Measurements from ENCODE around the gene ATAT1. TPM values are rescaled to one million over a fixed set of nuclear protein-coding genes. Genes with fewer than 3 reads are reported as not detected.

The ATAT1 gene
- total and polyA plus RNA-seq, 9 of the 15 experiments (the other 6 are each of a cell fraction or from before 2014, with no cell fraction given): 0.65 to 5.8 (median 1.6) TPM

DNA sequence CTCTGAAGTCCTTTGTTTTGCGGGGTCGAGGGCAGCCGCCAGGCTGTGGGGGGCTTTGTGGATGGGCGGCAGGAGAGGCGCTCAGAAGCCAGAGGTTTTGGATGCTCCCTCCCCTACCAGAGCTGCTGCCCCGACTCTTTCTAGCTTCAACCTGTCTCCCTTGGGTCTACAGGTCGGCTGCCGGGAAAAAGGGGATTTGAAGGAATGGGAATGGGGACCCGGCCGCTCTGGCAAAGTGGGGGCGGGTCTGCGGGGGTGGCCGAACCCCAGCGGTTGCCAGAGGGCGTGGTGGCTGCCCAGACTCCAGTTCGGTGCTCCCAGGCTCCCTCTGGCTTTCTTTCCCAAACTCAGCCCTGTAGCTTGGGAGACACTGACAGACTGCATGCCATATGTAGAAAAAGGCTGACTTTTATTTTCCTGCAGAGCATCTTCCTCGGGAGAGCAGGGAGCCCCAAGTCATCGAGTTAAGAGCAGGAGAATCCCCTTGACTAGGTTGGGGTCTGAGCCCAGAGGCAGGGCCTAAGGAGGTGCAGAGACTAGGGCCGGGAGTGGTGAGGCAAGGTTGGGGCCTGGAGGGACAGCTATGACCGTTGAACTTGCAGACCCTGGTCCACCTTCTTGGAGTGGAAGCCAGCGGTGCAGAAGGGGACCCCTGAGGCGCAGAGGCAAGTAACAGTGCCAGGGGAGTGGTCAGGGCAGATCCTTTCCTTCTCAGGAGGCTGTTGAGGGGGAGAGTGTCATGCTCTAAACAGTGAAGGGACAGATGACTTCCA lies 61.2 kb downstream of the ATAT1 start (continued):
- TF ChIP-seq DPF2 (IDR thresholded peaks at IDR 0.05) (0 out of 2 replicates have a peak, but pooled peaks have one; percentile 4), LCOR (CRISPR knock-in tag; IDR thresholded peaks at IDR 0.05) (no peak), GABPB1 (CRISPR knock-in tag; IDR thresholded peaks at IDR 0.05) (no peak), TAF1 (IDR thresholded peaks at IDR 0.05; ENCODE audit: control insufficient read depth, extremely low read depth, insufficient read depth, low read length, severe bottlenecking) (peak; percentile 10), U2AF2 (optimal IDR thresholded peaks at IDR 0.05; ENCODE audit: low read depth, low read length) (no peak), ZNF766 (CRISPR knock-in tag; conservative IDR thresholded peaks at IDR 0.05) (0 out of 2 replicates have a peak, but pooled peaks have one; percentile 5), KDM1A (IDR thresholded peaks at IDR 0.05) (no peak), EGR1 (conservative IDR thresholded peaks at IDR 0.05) (peak; percentile 88), FOXJ3 (CRISPR knock-in tag; IDR thresholded peaks at IDR 0.05) (no peak), SLC30A9 (CRISPR knock-in tag; IDR thresholded peaks at IDR 0.05) (no peak), FOS (IDR thresholded peaks at IDR 0.05; ENCODE audit: extremely low read depth, insufficient read length) (no peak), ZNF124 (CRISPR knock-in tag; IDR thresholded peaks at IDR 0.05) (no peak), TSHZ1 (CRISPR knock-in tag; IDR thresholded peaks at IDR 0.05) (no peak), OTX1 (CRISPR knock-in tag; IDR thresholded peaks at IDR 0.05) (0 out of 2 replicates have a peak, but pooled peaks have one; percentile 39), SMAD2 (IDR thresholded peaks at IDR 0.05; ENCODE audit: low read depth, low read length) (no peak), ZNF282 (CRISPR knock-in tag; IDR thresholded peaks at IDR 0.05) (no peak), NFE2 (IDR thresholded peaks at IDR 0.05; ENCODE audit: low read depth) (no peak), SIN3A (IDR thresholded peaks at IDR 0.05; ENCODE audit: borderline replicate concordance in 2 of 2, control insufficient read depth in 1 of 2, low read depth in 2 of 2, low read length in 2 of 2) (no peak; a peak in 1 of 4 replicates), NBN (IDR thresholded peaks at IDR 0.05; ENCODE audit: low read depth) (no peak), ZFP30 (CRISPR knock-in tag; IDR thresholded peaks at IDR 0.05; ENCODE audit: borderline replicate concordance) (no peak), PHB2 (IDR thresholded peaks at IDR 0.05; ENCODE audit: low read depth) (no peak), SP1 (CRISPR knock-in tag; IDR thresholded peaks at IDR 0.05) (0 out of 2 replicates have a peak, but pooled peaks have one; percentile 12)
- TF ChIP-seq, protein P1, sequence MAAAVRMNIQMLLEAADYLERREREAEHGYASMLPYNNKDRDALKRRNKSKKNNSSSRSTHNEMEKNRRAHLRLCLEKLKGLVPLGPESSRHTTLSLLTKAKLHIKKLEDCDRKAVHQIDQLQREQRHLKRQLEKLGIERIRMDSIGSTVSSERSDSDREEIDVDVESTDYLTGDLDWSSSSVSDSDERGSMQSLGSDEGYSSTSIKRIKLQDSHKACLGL (CRISPR knock-in tag; IDR thresholded peaks at IDR 0.05; ENCODE audit: borderline replicate concordance, poor library complexity, severe bottlenecking): no peak

Data from K562 (cell line).